PC-9 (cell line): Measurements from ENCODE around the gene EGR1. TPM values are rescaled to one million over a fixed set of nuclear protein-coding genes. Genes with fewer than 3 reads are reported as not detected.

Experiments used
- BruUV-seq: library from RNA; stranded (reverse); fragments of 400-500 nt; replicated peaks from 2 replicates; lab custom pipeline; 2021; lab: Mats Ljungman, UMichigan
- CTCF ChIA-PET: fragments of 300-600 bp; sonication (Branson Sonifier 250); formaldehyde crosslinking; loops from one replicate; lab custom pipeline; 2022; ENCODE audit warnings: antibody characterized with exemption; lab: Charles Lee
- POLR2A ChIA-PET: fragments of 300-600 bp; sonication (Branson Sonifier 250); formaldehyde crosslinking; loops from one replicate; lab custom pipeline; 2022; ENCODE audit warnings: antibody characterized with exemption; ENCODE audit not compliant: unreplicated experiment; lab: Charles Lee
- DNase-seq, 2 experiments: peaks; one replicate each; pipeline versions ENCODE4 v3.0.0 to v3.0.0-alpha.2; 2015 to 2022; ENCODE audit warnings: mixed read lengths in 1 of 2
- H2AFZ ChIP-seq: fragments of 200-600 bp; sonication (generic); 2 replicates; pipeline ENCODE4 v1.8.1; 2017; ENCODE audit warnings: antibody characterized with exemption
- H3F3A ChIP-seq: fragments of 200-600 bp; sonication (generic); 2 replicates; pipeline ENCODE4 v1.8.1; 2017; ENCODE audit warnings: antibody characterized with exemption, mild to moderate bottlenecking, low read depth; ENCODE audit not compliant: insufficient read depth
- H3K27ac ChIP-seq: fragments of 200-600 bp; sonication (generic); 2 replicates; pipeline ENCODE4 v1.6.1; 2016; ENCODE audit warnings: mixed run types
- H3K27me3 ChIP-seq: fragments of 200-600 bp; sonication (generic); 2 replicates; pipeline ENCODE4 v1.6.1; 2016; ENCODE audit warnings: low read depth, mixed run types; ENCODE audit not compliant: insufficient read depth
- H3K36me3 ChIP-seq: fragments of 200-600 bp; sonication (generic); 2 replicates; pipeline ENCODE4 v1.6.1; 2016; ENCODE audit warnings: low read depth, mixed run types
- H3K4me1 ChIP-seq: fragments of 200-600 bp; sonication (generic); replicated peaks from 2 replicates; pipeline ENCODE4 v1.6.1; 2016; ENCODE audit warnings: mixed run types; ENCODE audit not compliant: insufficient read depth
- H3K4me2 ChIP-seq: fragments of 200-600 bp; sonication (generic); 2 replicates; pipeline ENCODE4 v1.6.1; 2017; ENCODE audit warnings: mixed run types
- H3K4me3 ChIP-seq: fragments of 200-600 bp; sonication (generic); 2 replicates; pipeline ENCODE4 v1.6.1; 2016; ENCODE audit warnings: mixed run types
- H3K79me2 ChIP-seq: fragments of 200-600 bp; sonication (generic); 2 replicates; pipeline ENCODE4 v1.6.1; 2017; ENCODE audit warnings: low read depth, mixed run types
- H3K9me2 ChIP-seq: fragments of 200-600 bp; sonication (generic); 2 replicates; pipeline ENCODE4 v1.8.1; 2017; ENCODE audit warnings: mild to moderate bottlenecking; ENCODE audit not compliant: insufficient read depth
- H3K9me3 ChIP-seq: fragments of 200-600 bp; sonication (generic); 2 replicates; pipeline ENCODE4 v1.8.1; 2016; ENCODE audit warnings: low read depth; ENCODE audit not compliant: insufficient read depth
- H4K20me1 ChIP-seq: fragments of 200-600 bp; sonication (generic); 2 replicates; pipeline ENCODE4 v1.8.1; 2017; ENCODE audit not compliant: insufficient read depth
- EZH2 ChIP-seq: fragments of 200-600 bp; sonication (generic); IDR thresholded peaks from 2 replicates; pipeline ENCODE4 v1.8.0; 2017; ENCODE audit warnings: antibody characterized with exemption, low read depth
- intact Hi-C: fragments of 100-400 bp; cut with micrococcal nuclease; formaldehyde crosslinking; loops from one replicate; pipeline ENCODE4 v1.10.0; 2022; ENCODE audit not compliant: unreplicated experiment
- total RNA-seq: library from RNA; stranded (reverse); gene quantifications from 2 replicates; pipeline ENCODE4 v1.2.3, GENCODE V29; 2021
- TF ChIP-seq, protein P1 (sequence below): fragments of 200-600 bp; sonication (generic); conservative IDR thresholded peaks from 2 replicates; pipeline ENCODE4 v1.6.1; 2017; ENCODE audit warnings: mixed run types, antibody characterized with exemption, mild to moderate bottlenecking, moderate library complexity

EGR1 gene
- total RNA-seq, 1 experiment from 2014 or later: 24.7 TPM

DNA sequence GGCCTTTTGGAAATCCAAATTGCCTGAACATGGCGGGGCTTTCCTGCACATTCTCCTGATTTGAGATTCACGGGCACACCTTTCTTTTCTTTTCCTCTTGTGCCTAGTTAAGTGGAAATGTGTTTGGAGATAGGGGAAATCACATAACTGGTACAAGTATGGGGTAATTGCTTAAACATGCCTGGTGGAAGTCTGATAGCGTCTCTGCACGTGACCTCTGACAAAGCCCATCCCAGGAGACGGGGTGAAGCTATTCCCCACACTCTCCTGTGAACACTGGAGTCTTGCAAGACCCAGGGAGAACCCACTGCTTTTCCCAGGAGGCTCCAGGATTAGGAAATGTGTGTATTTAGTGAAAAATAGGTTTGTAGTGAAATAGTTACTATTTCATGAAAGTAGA lies 29.3 kb upstream of the EGR1 start:
- H2AFZ ChIP-seq: no peak overlapping the region
- no peak overlapping the region for H3K27ac ChIP-seq
- 0 out of 2 replicates have a peak, but pooled peaks cover 3% of the 10 kb centered on the region for H4K20me1 ChIP-seq
- CTCF ChIA-PET: no interaction called here
- TF ChIP-seq, protein P1, sequence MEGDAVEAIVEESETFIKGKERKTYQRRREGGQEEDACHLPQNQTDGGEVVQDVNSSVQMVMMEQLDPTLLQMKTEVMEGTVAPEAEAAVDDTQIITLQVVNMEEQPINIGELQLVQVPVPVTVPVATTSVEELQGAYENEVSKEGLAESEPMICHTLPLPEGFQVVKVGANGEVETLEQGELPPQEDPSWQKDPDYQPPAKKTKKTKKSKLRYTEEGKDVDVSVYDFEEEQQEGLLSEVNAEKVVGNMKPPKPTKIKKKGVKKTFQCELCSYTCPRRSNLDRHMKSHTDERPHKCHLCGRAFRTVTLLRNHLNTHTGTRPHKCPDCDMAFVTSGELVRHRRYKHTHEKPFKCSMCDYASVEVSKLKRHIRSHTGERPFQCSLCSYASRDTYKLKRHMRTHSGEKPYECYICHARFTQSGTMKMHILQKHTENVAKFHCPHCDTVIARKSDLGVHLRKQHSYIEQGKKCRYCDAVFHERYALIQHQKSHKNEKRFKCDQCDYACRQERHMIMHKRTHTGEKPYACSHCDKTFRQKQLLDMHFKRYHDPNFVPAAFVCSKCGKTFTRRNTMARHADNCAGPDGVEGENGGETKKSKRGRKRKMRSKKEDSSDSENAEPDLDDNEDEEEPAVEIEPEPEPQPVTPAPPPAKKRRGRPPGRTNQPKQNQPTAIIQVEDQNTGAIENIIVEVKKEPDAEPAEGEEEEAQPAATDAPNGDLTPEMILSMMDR: no peak
- TF ChIP-seq EZH2: no peak
- no peaks in the 10 kb centered on the region for H3K9me2 ChIP-seq
- 0 out of 2 replicates have a peak, but pooled peaks cover 4% of the 10 kb centered on the region for H3K4me1 ChIP-seq
- no peak overlapping the region for H3K4me2 ChIP-seq
- peaks cover 19% of the 10 kb centered on the region for H3K36me3 ChIP-seq
- intact Hi-C loops: no loop called here
- DNase-seq: no peak
- H3K4me3 ChIP-seq: no peak overlapping the region
- H3K9me3 ChIP-seq: no peaks in the 10 kb centered on the region
- H3F3A ChIP-seq: peaks cover 15% of the 10 kb centered on the region; the same call in 1 of the 2 replicates
- no TSS peak for BruUV-seq
- POLR2A ChIA-PET: no interaction called here
- H3K27me3 ChIP-seq: peaks cover 10% of the 10 kb centered on the region
- no peaks in the 10 kb centered on the region for H3K79me2 ChIP-seq

DNA sequence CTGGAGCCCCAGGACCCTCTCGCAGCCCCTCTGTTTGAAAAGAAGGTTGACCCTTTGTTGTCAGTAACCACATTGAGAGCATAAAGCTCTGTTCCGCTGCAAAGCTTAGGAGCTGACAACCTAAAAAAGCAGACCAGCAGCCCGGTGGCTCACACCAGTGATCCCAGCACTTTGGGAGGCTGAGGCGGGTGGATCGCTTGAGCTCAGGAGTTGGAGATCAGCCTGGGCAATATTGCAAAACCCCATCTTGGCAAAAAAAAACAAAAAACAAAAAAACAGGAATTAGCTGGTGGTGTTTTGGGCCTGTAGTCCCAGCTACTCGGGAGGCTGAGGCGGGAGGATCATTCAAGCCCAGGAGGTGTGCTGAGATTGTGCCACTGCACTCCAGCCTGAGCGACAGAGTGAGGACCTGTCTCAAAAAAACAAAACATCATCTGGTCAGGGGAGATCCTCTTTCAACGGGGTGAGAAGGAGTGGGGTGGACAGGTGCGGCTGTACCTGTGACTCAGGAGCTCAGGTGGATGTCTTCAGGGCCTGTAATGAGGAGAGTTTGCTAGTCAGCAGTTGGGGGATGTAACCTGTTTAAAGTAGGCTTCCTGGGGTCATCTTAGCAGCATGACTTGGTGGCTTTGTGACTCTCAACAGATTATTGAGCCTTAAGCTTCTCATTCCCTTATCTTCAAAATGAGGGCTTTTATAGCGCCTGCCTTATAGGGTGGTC lies 27.1 kb upstream of the EGR1 start:
- Histone ChIP-seq H3K9me2 (no peaks in the 10 kb centered on the region), H3K36me3 (0 out of 2 replicates have a peak, but pooled peaks cover 9% of the 10 kb centered on the region), H3K4me1 (0 out of 2 replicates have a peak, but pooled peaks cover 4% of the 10 kb centered on the region), H3K4me2 (peak overlapping the region; percentile 74), H3K9me3 (no peaks in the 10 kb centered on the region), H4K20me1 (0 out of 2 replicates have a peak, but pooled peaks cover 3% of the 10 kb centered on the region), H2AFZ (no peak overlapping the region), H3F3A (peaks cover 15% of the 10 kb centered on the region; the same call in 1 of the 2 replicates), H3K4me3 (peak overlapping the region; percentile 52; the same call in 1 of the 2 replicates), H3K27me3 (peaks cover 10% of the 10 kb centered on the region), H3K79me2 (no peaks in the 10 kb centered on the region), H3K27ac (no peak overlapping the region)
- ChIA-PET POLR2A (interaction anchor here (0.7 kb wide), 1 partner anchor 137 kb away, joined by 5 read pairs; the partner anchor contains the start of gene HSPA9), CTCF (interaction anchor here (0.6 kb wide), 2 partner anchors 67 to 958 kb away, joined by 3 to 4 read pairs; no protein-coding TSS in a partner anchor)
- no TSS peak for BruUV-seq
- intact Hi-C loops: no loop called here
- TF ChIP-seq, protein P1: no peak
- no peak for TF ChIP-seq EZH2
- DNase-seq: no peak

DNA sequence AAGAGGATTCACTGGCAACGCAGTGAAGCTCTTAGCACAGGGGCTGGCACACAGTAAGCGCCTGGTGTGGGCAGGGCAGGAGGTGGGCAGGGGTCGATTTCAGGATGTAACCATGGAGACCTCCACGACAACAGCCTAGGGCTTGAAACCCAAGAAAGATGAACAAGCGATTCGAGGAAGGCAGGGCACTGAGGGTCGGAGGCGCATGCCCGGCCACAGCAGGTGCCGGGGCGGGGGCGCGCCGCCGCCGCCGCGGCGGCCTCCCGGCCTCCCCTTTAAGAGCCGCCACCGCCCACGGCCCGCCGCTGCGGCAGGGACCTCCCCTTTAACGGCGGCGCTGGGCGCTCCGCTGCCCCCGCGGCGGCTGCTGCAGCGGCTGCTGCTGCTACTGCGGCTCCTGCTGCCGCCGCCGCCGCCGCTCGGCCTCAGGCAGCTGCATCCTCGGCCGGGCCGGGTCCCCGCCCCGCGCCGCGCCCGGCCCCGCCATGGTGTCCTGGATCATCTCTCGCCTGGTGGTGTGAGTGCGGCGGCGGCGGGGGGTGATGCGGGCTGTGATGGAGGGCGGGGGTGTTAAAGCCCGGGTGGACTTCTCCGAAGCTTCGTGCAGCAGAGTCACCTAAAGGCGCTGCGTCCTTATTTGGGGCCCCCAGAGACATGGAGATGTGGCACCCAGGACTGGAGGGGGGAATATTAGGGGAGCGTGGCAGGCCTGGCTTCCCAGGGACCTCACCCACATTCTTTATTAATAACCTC lies 26.4 kb upstream of the EGR1 start, which contains the start of gene REEP2:
TSS of gene REEP2 (plus strand) at position 334 of the 753 bp plus-strand sequence. CDS start at position 486, 152 bp downstream.
- Histone ChIP-seq H2AFZ (no peak within 1 kb of the TSS), H3F3A (peaks cover 15% of the 10 kb centered on the region; the same call in 1 of the 2 replicates), H3K9me2 (no peaks in the 10 kb centered on the region), H4K20me1 (0 out of 2 replicates have a peak, but pooled peaks cover 3% of the 10 kb centered on the region), H3K27me3 (peaks cover 10% of the 10 kb centered on the region), H3K9me3 (no peaks in the 10 kb centered on the region), H3K4me1 (0 out of 2 replicates have a peak, but pooled peaks cover 4% of the 10 kb centered on the region), H3K36me3 (0 out of 2 replicates have a peak, but pooled peaks cover 9% of the 10 kb centered on the region), H3K79me2 (no peaks in the 10 kb centered on the region), H3K27ac (no peak within 1 kb of the TSS), H3K4me3 (peak within 1 kb of the TSS; percentile 52; the same call in 1 of the 2 replicates), H3K4me2 (peak within 1 kb of the TSS; percentile 74)
- TF ChIP-seq, protein P1: no peak
- no peak for TF ChIP-seq EZH2
- no TSS peak for BruUV-seq
- intact Hi-C loops: no loop called here
- POLR2A ChIA-PET: interaction anchor here (0.7 kb wide), 1 partner anchor 136 kb away, joined by 5 read pairs; the partner anchor contains the start of gene HSPA9
- CTCF ChIA-PET: interaction anchor here (0.6 kb wide), 2 partner anchors 68 to 957 kb away, joined by 3 to 4 read pairs; no protein-coding TSS in a partner anchor
- DNase-seq: peak in 1 of 2 experiments; percentile 36
